Fibroblast of the aortic adventitia (primary cell): ENCODE data around the gene CORO2B. TPM values are rescaled to one million over a fixed set of nuclear protein-coding genes. Genes with fewer than 3 reads are reported as not detected.

ENCODE experiments used
- DNase-seq: peaks from one replicate; pipeline ENCODE4 v3.0.0-alpha.2; 2010; ENCODE audit warnings: low read depth
- H3K4me3 ChIP-seq: 2 replicates; pipeline ENCODE4 v1.5.1; 2011; ENCODE audit warnings: low read depth, mild to moderate bottlenecking, control low read depth, low read length, moderate library complexity
- CTCF ChIP-seq: IDR thresholded peaks from 2 replicates; pipeline ENCODE4 v1.5.1; 2011; ENCODE audit warnings: mild to moderate bottlenecking, low read length, control low read depth, inconsistent platforms; ENCODE audit not compliant: insufficient read depth
- total RNA-seq: library from RNA; depleted of rRNA; stranded (reverse); fragments of >200 nt; gene quantifications from 2 replicates; pipeline ENCODE4 v1.2.3, GENCODE V29; 2012; ENCODE audit warnings: low replicate concordance

CORO2B gene
- total RNA-seq, 1 donor: 23.3 TPM

- no peak for TF ChIP-seq CTCF
- no peak for DNase-seq
- H3K4me3 ChIP-seq: no peak overlapping the region
Observed at GRCh38 chr15:68565726-68566125, 13.1 kb upstream of the CORO2B start.

DNA sequence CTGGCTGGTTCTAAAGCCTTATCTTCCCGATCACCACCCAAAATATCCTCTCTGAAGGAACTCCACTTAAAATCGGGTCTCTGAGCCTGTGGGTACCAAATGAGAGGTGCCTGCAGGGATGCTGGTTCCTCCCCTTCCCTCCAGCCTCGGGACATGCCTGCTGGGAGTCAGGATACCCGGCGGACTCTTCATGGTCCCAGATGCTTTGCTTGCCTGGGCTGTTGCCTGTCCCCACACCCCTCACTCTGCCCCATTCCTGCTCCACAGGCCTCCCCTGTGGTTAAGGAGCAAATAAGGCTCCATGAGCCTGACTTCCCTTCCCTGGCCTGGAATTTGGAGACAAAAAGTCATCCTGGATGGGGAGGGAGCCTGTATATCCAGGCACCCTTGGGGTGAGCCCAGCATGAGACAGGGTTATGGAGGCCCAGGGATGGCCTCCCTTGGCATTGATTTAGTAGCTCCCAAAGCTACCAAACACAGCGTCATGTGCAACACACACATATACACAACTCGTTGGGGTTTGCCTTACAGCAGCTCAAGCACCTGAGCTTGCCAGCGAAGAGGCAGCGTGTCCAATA is 12.3 kb upstream of the CORO2B start:
- no peak for TF ChIP-seq CTCF
- no peak for DNase-seq
- no peak overlapping the region for H3K4me3 ChIP-seq

DNA sequence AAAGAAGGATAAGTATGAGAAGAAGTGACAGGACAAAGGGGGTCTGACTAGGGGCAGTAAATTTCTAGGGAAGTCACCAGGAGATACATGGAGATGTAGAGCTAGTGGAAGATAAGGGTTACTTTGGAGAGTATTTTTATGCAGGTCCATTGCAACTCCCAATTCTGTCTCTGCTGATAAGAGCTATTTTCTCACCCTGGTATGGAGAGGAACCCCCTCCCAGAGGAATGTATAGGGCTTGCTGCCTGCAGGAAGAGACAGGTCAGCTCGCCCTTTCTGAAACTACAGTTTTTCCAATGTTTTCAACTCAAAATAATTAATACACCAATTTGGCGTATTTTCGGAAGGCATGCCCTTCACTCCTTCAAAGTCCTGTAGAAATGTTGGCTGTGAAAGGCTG is 11.4 kb upstream of the CORO2B start:
- no peak overlapping the region for H3K4me3 ChIP-seq
- no peak for DNase-seq
- no peak for TF ChIP-seq CTCF

GRCh38 chr15:68570974-68571373 is 7.8 kb upstream of the CORO2B start:
- no peak overlapping the region for H3K4me3 ChIP-seq
- no peak for DNase-seq
- no peak for TF ChIP-seq CTCF

GRCh38 chr15:68571582-68571981 is 7.2 kb upstream of the CORO2B start:
- TF ChIP-seq CTCF: no peak
- DNase-seq: no peak

DNA sequence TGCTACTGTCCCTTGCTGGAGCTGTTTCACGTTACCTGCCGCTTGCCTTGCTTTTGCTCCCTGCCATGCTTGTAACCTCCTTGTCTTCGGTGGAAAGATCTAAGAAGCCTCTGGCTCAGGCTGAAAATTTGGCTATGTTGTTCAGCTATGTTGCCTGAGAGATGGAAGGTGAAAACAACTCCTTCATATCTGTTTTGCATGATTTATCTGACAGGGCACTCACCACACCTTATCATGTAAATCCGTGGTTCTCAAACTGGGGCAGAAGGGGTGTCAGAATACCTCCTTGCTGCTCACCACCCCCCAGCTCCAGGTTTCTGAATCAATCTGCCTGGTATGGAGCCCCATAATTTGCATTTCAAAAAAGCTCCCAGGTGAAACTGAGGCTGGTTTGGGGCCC is 6.5 kb upstream of the CORO2B start:
- DNase-seq: no peak
- no peak for TF ChIP-seq CTCF
- H3K4me3 ChIP-seq: no peak overlapping the region

More at GRCh38 chr15:68571582-68571981, 7.2 kb upstream of the CORO2B start:
- no peak overlapping the region for H3K4me3 ChIP-seq

DNA sequence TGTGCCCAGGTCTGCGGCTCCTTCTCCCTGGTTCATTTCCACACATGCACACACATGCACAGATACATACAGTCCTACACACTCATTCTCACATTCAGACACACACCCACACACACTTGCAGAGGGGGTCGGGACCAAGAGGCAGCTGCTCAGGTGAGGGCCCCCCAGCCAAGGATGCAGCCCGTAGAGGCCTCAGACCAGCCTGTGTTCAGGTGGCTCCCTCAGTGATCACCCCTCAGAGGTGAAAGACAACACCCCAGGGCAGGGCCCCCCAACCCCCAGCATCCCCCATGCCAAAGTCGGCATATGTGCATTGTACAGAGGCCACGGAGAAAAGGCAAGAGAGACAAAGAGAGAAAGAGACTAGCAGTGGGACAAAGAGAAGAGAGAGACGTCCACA is 5.9 kb upstream of the CORO2B start:
- no peak for TF ChIP-seq CTCF
- H3K4me3 ChIP-seq: no peak overlapping the region
- no peak for DNase-seq
